HepG2 (cell line): ENCODE data around the gene LRRC25. TPM values are rescaled to one million over a fixed set of nuclear protein-coding genes. Genes with fewer than 3 reads are reported as not detected.

Experiments used
- ATAC-seq: fragments of 200-7000 bp; cut with Tn5 transposase; 3 replicates; pipeline ENCODE4 v1.9.1; 2020; ENCODE audit warnings: mild to moderate bottlenecking, moderate library complexity
- BruUV-seq: library from RNA; stranded (reverse); fragments of 400-500 nt; replicated peaks from 2 replicates; lab custom pipeline; 2021; lab: Mats Ljungman, UMichigan
- CTCF ChIA-PET: fragments of 300-600 bp; formaldehyde crosslinking; extraction: SDS; loops from one replicate; lab custom pipeline; 2021; ENCODE audit warnings: low total read pairs, inconsistent platforms, low intra/inter-chr PET ratio; lab: Yijun Ruan, JAX
- POLR2A ChIA-PET: fragments of 350-600 bp; sonication (Branson Sonifier 250); formaldehyde crosslinking; loops from one replicate; lab custom pipeline; 2020; ENCODE audit warnings: antibody characterized with exemption, inconsistent platforms; lab: Yijun Ruan, JAX
- DNase-seq: peaks from one replicate; pipeline ENCODE4 v3.0.0-alpha.2; 2015; ENCODE audit warnings: low spot score
- FAIRE-seq: peaks from 3 replicates; lab custom pipeline; 2011; peaks lifted over from hg19 to GRCh38; lab: Jason Lieb, UNC
- H2AFZ ChIP-seq: one replicate; pipeline ENCODE4 v1.6.1; 2011; ENCODE audit warnings: low read length, inconsistent platforms
- H3K27ac ChIP-seq: fragments of 300-600 bp; 3 replicates; pipeline ENCODE4 v1.8.0; 2011; ENCODE audit warnings: mixed run types, mild to moderate bottlenecking, mixed read lengths, low read length, inconsistent platforms; ENCODE audit not compliant: insufficient read depth; ENCODE audit errors: extremely low read length
- H3K27me3 ChIP-seq, 2 experiments: fragments of 200-600 bp in 1 of 2; 2 replicates in 1 of 2; 3 replicates in 1 of 2; pipeline versions ENCODE4 v1.6.0 to v1.8.0; 2011; ENCODE audit warnings: low read length in 2 of 2, mild to moderate bottlenecking in 2 of 2, moderate library complexity in 2 of 2, inconsistent platforms in 1 of 2; ENCODE audit not compliant: insufficient read depth in 2 of 2, control insufficient read depth in 1 of 2
- H3K36me3 ChIP-seq, 2 experiments: fragments of 200-600 bp in 1 of 2; replicated peaks in 1 of 2; 2 replicates in 1 of 2; 3 replicates in 1 of 2; pipeline versions ENCODE4 v1.5.1 to v1.8.0; 2011; ENCODE audit warnings: low read length in 2 of 2, inconsistent platforms in 1 of 2; ENCODE audit not compliant: insufficient read depth in 2 of 2, control insufficient read depth in 1 of 2
- H3K4me1 ChIP-seq: 2 replicates; pipeline ENCODE4 v1.5.1; 2012; ENCODE audit warnings: low read length, inconsistent platforms; ENCODE audit not compliant: insufficient read depth
- H3K4me2 ChIP-seq: 2 replicates; pipeline ENCODE4 v1.6.0; 2011; ENCODE audit warnings: low read depth, low read length, inconsistent platforms
- H3K4me3 ChIP-seq, 3 experiments: fragments of 200-600 bp in 1 of 3; sonication (generic), shearing (Covaris generic) in 1 of 3; replicated peaks in 1 of 3; 2 replicates each; pipeline ENCODE4 v1.5.1; 2011 to 2016; ENCODE audit warnings: low read length in 3 of 3, inconsistent platforms in 2 of 3, low read depth in 2 of 3, mild to moderate bottlenecking in 2 of 3, control low read depth in 1 of 3, mixed read lengths in 1 of 3; ENCODE audit not compliant: insufficient read depth in 1 of 3
- H3K79me2 ChIP-seq: one replicate; pipeline ENCODE4 v1.6.1; 2011; ENCODE audit warnings: low read length, inconsistent platforms; ENCODE audit not compliant: insufficient read depth
- H3K9ac ChIP-seq: 2 replicates; pipeline ENCODE4 v1.6.0; 2011; ENCODE audit warnings: mild to moderate bottlenecking, low read depth, low read length, inconsistent platforms; ENCODE audit not compliant: insufficient read depth
- H3K9me3 ChIP-seq: 2 replicates; pipeline ENCODE4 v1.5.1; 2012; ENCODE audit warnings: mild to moderate bottlenecking, low read length
- H4K20me1 ChIP-seq: 2 replicates; pipeline ENCODE4 v1.6.0; 2011; ENCODE audit warnings: inconsistent platforms, mild to moderate bottlenecking, low read length, moderate library complexity; ENCODE audit not compliant: insufficient read depth
- AGO1 ChIP-seq: fragments of 200-400 bp; formaldehyde crosslinking; IDR thresholded peaks from 2 replicates; pipeline ENCODE4 v1.6.1; 2017; ENCODE audit warnings: mild to moderate bottlenecking, low read depth, low read length, moderate library complexity; ENCODE audit not compliant: poor library complexity, severe bottlenecking
- AGO2 ChIP-seq: fragments of 200-400 bp; formaldehyde crosslinking; optimal IDR thresholded peaks from 2 replicates; pipeline ENCODE3; 2017; ENCODE audit warnings: mild to moderate bottlenecking, low read depth, low read length, moderate library complexity
- CENPT ChIP-seq: sonication (generic); formaldehyde crosslinking; IDR thresholded peaks from 2 replicates; pipeline ENCODE4 v1.8.0; 2022; ENCODE audit warnings: low read depth, mild to moderate bottlenecking, moderate library complexity, missing genetic modification reagents
- RBFOX2 ChIP-seq: fragments of 200-400 bp; formaldehyde crosslinking; IDR thresholded peaks from 2 replicates; pipeline ENCODE4 v1.6.1; 2017; ENCODE audit warnings: low read depth, mild to moderate bottlenecking, low read length
- U2AF1 ChIP-seq: fragments of 200-400 bp; formaldehyde crosslinking; optimal IDR thresholded peaks from 2 replicates; pipeline ENCODE3; 2017; ENCODE audit warnings: mild to moderate bottlenecking, low read depth, low read length
- whole genome bisulfite sequencing: methylation state at CpG from one replicate; pipeline ENCODE4 v1.1.6; 2017; ENCODE audit warnings: low lambda C conversion rate; 5-methylcytosine and 5-hydroxymethylcytosine counted together
- in situ Hi-C: cut with HindIII; loops from 2 replicates; pipeline ENCODE4 v1.10.0; 2017; ENCODE audit warnings: low pct_unique_long_range_greater_than_20kb; ENCODE audit not compliant: extremely low pct_ligation_motif_present
- intact Hi-C: fragments of 100-400 bp; cut with micrococcal nuclease; formaldehyde crosslinking; loops from one replicate; pipeline ENCODE4 v1.10.0; 2022; ENCODE audit not compliant: unreplicated experiment
- polyA plus RNA-seq, 8 experiments: library from polyadenylated mRNA; depleted of rRNA in 3 of 8; stranded (reverse) in 7 of 8; unstranded in 1 of 8; fragments of >200 nt; fragmentation: Illumina TruSeq in 4 of 8; extraction: Trizol in 4 of 8; gene quantifications; 2 replicates each; pipeline versions ENCODE4 v1.2.1 to v1.2.3, GENCODE V29; 2011 to 2016; ENCODE audit warnings: low read depth in 4 of 8, missing spikeins in 1 of 8, mixed read lengths in 1 of 8; ENCODE audit not compliant: insufficient read depth in 1 of 8
- total RNA-seq, 5 experiments: library from RNA; depleted of rRNA; stranded (reverse); fragments of >200 nt; fragmentation: Illumina TruSeq; extraction: Trizol; gene quantifications; 2 replicates each; pipeline ENCODE4 v1.2.3, GENCODE V29; 2016; ENCODE audit warnings: low read depth in 1 of 5
- TF ChIP-seq, protein P1 (sequence below): sonication (generic); formaldehyde crosslinking; IDR thresholded peaks from 2 replicates; pipeline ENCODE4 v1.4.0; 2020; ENCODE audit warnings: missing genetic modification reagents

Gene LRRC25
- total and polyA plus RNA-seq, 2 of the 13 experiments (the other 11 are each of a cell fraction or from before 2014, with no cell fraction given), result 0.13 to 0.53 TPM

DNA sequence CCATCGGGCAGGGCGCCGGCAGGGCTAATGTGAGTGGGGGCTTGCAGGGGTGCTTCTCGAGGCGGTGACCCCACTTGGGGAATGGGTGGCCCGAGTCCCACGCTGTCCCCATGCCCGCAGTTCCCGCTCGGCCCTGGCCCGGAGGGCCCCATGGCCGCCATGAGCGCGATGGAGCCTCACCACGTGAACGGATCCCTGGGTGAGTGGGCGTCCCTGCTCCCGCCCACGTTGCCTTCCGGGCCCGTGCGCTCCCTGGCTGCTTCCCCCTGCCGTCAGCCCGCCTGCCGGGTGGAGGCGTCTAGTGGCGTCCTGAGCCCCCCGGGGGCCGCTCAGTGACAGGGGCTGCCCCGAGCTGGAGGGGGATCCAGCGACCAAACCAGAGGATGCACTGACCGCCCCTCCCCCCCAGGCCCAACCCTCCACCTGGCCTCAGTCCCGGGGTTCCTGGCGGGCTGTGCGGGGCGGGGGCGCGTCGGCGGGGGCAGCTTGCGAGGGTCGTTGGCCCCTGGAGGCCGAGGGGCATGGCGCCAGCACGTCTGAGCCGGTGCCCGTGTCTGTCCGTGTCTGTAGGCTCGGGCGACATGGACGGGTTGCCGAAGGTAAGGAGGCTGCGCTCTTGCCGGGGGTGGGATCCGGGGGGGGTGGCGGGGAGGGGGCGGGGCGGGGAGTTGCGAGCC, 35.7 kb upstream of the LRRC25 start:
- 96% methylated on average over 34 of the region's 59 CpGs for WGBS
- no peak for ATAC-seq

More for the DNA sequence above, 35.7 kb upstream of the LRRC25 start:
- in situ Hi-C loops, result no loop called here
- CTCF ChIA-PET, result no interaction called here
- Histone ChIP-seq H3K9ac (no peak overlapping the region), H3K79me2 (no peaks in the 10 kb centered on the region), H3K4me1 (peaks cover 1% of the 10 kb centered on the region; the same call in 1 of the 2 replicates), H3K36me3 (peaks cover 1 to 3% of the 10 kb centered on the region in 2 experiments; a peak in 1 of 5 replicates), H3K27me3 (no peaks in the 10 kb centered on the region), H4K20me1 (no peaks in the 10 kb centered on the region), H3K4me2 (no peak overlapping the region), H3K4me3 (no peak overlapping the region), H2AFZ (no peak overlapping the region), H3K9me3 (no peaks in the 10 kb centered on the region), H3K27ac (no peak overlapping the region)
- TF ChIP-seq U2AF1, result peak; percentile 50
- TF ChIP-seq, protein P1, sequence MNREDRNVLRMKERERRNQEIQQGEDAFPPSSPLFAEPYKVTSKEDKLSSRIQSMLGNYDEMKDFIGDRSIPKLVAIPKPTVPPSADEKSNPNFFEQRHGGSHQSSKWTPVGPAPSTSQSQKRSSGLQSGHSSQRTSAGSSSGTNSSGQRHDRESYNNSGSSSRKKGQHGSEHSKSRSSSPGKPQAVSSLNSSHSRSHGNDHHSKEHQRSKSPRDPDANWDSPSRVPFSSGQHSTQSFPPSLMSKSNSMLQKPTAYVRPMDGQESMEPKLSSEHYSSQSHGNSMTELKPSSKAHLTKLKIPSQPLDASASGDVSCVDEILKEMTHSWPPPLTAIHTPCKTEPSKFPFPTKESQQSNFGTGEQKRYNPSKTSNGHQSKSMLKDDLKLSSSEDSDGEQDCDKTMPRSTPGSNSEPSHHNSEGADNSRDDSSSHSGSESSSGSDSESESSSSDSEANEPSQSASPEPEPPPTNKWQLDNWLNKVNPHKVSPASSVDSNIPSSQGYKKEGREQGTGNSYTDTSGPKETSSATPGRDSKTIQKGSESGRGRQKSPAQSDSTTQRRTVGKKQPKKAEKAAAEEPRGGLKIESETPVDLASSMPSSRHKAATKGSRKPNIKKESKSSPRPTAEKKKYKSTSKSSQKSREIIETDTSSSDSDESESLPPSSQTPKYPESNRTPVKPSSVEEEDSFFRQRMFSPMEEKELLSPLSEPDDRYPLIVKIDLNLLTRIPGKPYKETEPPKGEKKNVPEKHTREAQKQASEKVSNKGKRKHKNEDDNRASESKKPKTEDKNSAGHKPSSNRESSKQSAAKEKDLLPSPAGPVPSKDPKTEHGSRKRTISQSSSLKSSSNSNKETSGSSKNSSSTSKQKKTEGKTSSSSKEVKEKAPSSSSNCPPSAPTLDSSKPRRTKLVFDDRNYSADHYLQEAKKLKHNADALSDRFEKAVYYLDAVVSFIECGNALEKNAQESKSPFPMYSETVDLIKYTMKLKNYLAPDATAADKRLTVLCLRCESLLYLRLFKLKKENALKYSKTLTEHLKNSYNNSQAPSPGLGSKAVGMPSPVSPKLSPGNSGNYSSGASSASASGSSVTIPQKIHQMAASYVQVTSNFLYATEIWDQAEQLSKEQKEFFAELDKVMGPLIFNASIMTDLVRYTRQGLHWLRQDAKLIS, result no peak
- TF ChIP-seq RBFOX2, result peak; percentile 32; the same call in 1 of the 2 replicates
- TF ChIP-seq AGO2, result peak; percentile 93
- peak; percentile 83 for TF ChIP-seq AGO1
- no peak for TF ChIP-seq CENPT (CRISPR knock-in tag)
- FAIRE-seq (no peak), DNase-seq (no peak)
- intact Hi-C loops, result no loop called here
- POLR2A ChIA-PET, result no interaction called here
- no TSS peak for BruUV-seq
